ENCODE results near the gene NTSR1.

GRCh38 chr20:62772990-62773844 is 64.6 kb downstream of the NTSR1 start:
- no peak for TF ChIP-seq CTCF (IDR thresholded peaks at IDR 0.05 in 4 of 5, conservative IDR thresholded peaks at IDR 0.05 in 1 of 5)
- TF ChIP-seq POLR2A (IDR thresholded peaks at IDR 0.05) = no peak
